Measurements from ENCODE around the gene ANKS1B. TPM values are rescaled to one million over a fixed set of nuclear protein-coding genes. Genes with fewer than 3 reads are reported as not detected.

ANKS1B gene
- total RNA-seq, 1 experiment from 2014 or later, result 0.54 TPM

GRCh38 chr12:99609455-99610181 lies 375.1 kb downstream of the ANKS1B start:
- Histone ChIP-seq H3K27ac (ENCODE audit: low read depth, low read length) (no peak overlapping the region), H3K4me3 (replicated peaks in 1 of 2; ENCODE audit: low read depth in 1 of 2, low read length in 2 of 2) (no peak overlapping the region), H3K79me2 (ENCODE audit: insufficient read depth, low read length) (no peaks in the 10 kb centered on the region), H3K4me2 (ENCODE audit: low read length) (no peak overlapping the region), H4K20me1 (ENCODE audit: insufficient read depth) (no peaks in the 10 kb centered on the region), H3K9me3 (ENCODE audit: control insufficient read depth in 1 of 2, insufficient read depth in 1 of 2, low read depth in 1 of 2, low read length in 2 of 2) (no peaks in the 10 kb centered on the region), H3K27me3 (ENCODE audit: insufficient read depth, low read length) (no peaks in the 10 kb centered on the region), H3K9ac (ENCODE audit: low read length) (no peak overlapping the region), H3K36me3 (ENCODE audit: control insufficient read depth in 1 of 2, insufficient read depth in 2 of 2, low read length in 2 of 2) (no peaks in the 10 kb centered on the region), H2AFZ (ENCODE audit: low read depth, low read length, poor library complexity, severe bottlenecking) (no peak overlapping the region), H3K4me1 (ENCODE audit: control insufficient read depth in 1 of 2, insufficient read depth in 2 of 2, low read length in 2 of 2) (no peaks in the 10 kb centered on the region), H3K9me2 (ENCODE audit: insufficient read depth) (no peaks in the 10 kb centered on the region)
- no peak for DNase-seq (ENCODE audit: low read depth, low spot score)
- ChIA-PET RAD21 (ENCODE audit: low non-redundant PET in 1 of 2, low total read pairs in 2 of 2, uncharacterized antibody in 2 of 2, unreplicated experiment in 2 of 2) (no interaction called here), POLR2A (no interaction called here), CTCF (no interaction called here)
- intact Hi-C loops (cut with micrococcal nuclease), result no loop called here
- ATAC-seq, result no peak
- TF ChIP-seq, protein P1, sequence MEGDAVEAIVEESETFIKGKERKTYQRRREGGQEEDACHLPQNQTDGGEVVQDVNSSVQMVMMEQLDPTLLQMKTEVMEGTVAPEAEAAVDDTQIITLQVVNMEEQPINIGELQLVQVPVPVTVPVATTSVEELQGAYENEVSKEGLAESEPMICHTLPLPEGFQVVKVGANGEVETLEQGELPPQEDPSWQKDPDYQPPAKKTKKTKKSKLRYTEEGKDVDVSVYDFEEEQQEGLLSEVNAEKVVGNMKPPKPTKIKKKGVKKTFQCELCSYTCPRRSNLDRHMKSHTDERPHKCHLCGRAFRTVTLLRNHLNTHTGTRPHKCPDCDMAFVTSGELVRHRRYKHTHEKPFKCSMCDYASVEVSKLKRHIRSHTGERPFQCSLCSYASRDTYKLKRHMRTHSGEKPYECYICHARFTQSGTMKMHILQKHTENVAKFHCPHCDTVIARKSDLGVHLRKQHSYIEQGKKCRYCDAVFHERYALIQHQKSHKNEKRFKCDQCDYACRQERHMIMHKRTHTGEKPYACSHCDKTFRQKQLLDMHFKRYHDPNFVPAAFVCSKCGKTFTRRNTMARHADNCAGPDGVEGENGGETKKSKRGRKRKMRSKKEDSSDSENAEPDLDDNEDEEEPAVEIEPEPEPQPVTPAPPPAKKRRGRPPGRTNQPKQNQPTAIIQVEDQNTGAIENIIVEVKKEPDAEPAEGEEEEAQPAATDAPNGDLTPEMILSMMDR (IDR thresholded peaks at IDR 0.05 in 2 of 3, conservative IDR thresholded peaks at IDR 0.05 in 1 of 3; ENCODE audit: borderline replicate concordance in 1 of 3, insufficient read depth in 1 of 3, low read depth in 2 of 3, low read length in 2 of 3), result no peak
- TF ChIP-seq FOSL1 (IDR thresholded peaks at IDR 0.05; ENCODE audit: low read depth) (no peak), EGR1 (IDR thresholded peaks at IDR 0.05; ENCODE audit: low read depth) (no peak), RAD21 (IDR thresholded peaks at IDR 0.05; ENCODE audit: low read depth) (no peak), SRF (IDR thresholded peaks at IDR 0.05; ENCODE audit: low read depth) (no peak), ZFX (IDR thresholded peaks at IDR 0.05) (no peak)
- TF ChIP-seq, protein P2, sequence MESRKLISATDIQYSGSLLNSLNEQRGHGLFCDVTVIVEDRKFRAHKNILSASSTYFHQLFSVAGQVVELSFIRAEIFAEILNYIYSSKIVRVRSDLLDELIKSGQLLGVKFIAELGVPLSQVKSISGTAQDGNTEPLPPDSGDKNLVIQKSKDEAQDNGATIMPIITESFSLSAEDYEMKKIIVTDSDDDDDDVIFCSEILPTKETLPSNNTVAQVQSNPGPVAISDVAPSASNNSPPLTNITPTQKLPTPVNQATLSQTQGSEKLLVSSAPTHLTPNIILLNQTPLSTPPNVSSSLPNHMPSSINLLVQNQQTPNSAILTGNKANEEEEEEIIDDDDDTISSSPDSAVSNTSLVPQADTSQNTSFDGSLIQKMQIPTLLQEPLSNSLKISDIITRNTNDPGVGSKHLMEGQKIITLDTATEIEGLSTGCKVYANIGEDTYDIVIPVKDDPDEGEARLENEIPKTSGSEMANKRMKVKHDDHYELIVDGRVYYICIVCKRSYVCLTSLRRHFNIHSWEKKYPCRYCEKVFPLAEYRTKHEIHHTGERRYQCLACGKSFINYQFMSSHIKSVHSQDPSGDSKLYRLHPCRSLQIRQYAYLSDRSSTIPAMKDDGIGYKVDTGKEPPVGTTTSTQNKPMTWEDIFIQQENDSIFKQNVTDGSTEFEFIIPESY (IDR thresholded peaks at IDR 0.05; ENCODE audit: extremely low read depth, insufficient replicate concordance, low read length), result no peak
- BruUV-seq (replicated peaks), result no TSS peak

Measured in HCT116 (cell line).